Measurements from ENCODE around the gene MXD4. TPM values are rescaled to one million over a fixed set of nuclear protein-coding genes. Genes with fewer than 3 reads are reported as not detected.

MXD4 gene
- total and polyA plus RNA-seq, 9 of the 15 experiments (the other 6 are each of a cell fraction or from before 2014, with no cell fraction given), result 0.06 to 13.5 (median 5.9) TPM

GRCh38 chr4:2296631-2297601 lies 35.0 kb upstream of the MXD4 start:
- BruUV-seq (replicated peaks), result no TSS peak
- Histone ChIP-seq H4K20me1 (replicated peaks; ENCODE audit: control insufficient read depth, insufficient read depth, low read length) (no peaks in the 10 kb centered on the region), H3K27ac (ENCODE audit: extremely low read depth, low read depth, low read length) (no peak overlapping the region), H2AFZ (ENCODE audit: low read depth, low read length) (no peak overlapping the region), H3K79me2 (ENCODE audit: control insufficient read depth, insufficient read depth, low read length) (no peaks in the 10 kb centered on the region), H3K4me2 (ENCODE audit: insufficient read depth, low read length) (no peak overlapping the region), H3K9me3 (replicated peaks; ENCODE audit: control insufficient read depth, insufficient read depth, low read depth, low read length) (no peaks in the 10 kb centered on the region), H3K4me1 (replicated peaks in 1 of 2; ENCODE audit: control insufficient read depth in 2 of 2, insufficient read depth in 2 of 2, low read length in 2 of 2) (peaks cover 0 to 44% of the 10 kb centered on the region in 2 experiments; a peak in 3 of 5 replicates), H3K4me3 (no peak overlapping the region), H3K36me3 (ENCODE audit: control insufficient read depth, insufficient read depth, low read length) (peaks cover 4% of the 10 kb centered on the region; the same call in 1 of the 3 replicates), H3K9me1 (ENCODE audit: control insufficient read depth, insufficient read depth, low read length) (no peaks in the 10 kb centered on the region), H3K27me3 (ENCODE audit: control insufficient read depth in 2 of 2, insufficient read depth in 2 of 2, low read length in 2 of 2) (no peaks in the 10 kb centered on the region), H3K9ac (ENCODE audit: insufficient read depth in 1 of 2, low read depth in 2 of 2, low read length in 2 of 2) (peak overlapping the region in 1 of 2 experiments; percentile 35; a peak in 2 of 4 replicates)
- intact Hi-C loops (cut with micrococcal nuclease), result no loop called here
- 78% methylated on average over 22 of the region's 37 CpGs for WGBS (ENCODE audit: insufficient coverage, low coverage, missing lambda C conversion rate)
- no peak for ATAC-seq
- in situ Hi-C loops (cut with MboI), result no loop called here
- no peak for DNase-seq (ENCODE audit: extremely low read depth in 1 of 4, low spot score in 3 of 4)
- POLR2A ChIA-PET, result interaction anchor here (0.6 kb wide), 1 partner anchor 137 kb away, joined by 3 read pairs; no protein-coding TSS in a partner anchor
- CTCF ChIA-PET (ENCODE audit: low intra/inter-chr PET ratio), result no interaction called here
- FAIRE-seq, result no peak
- TF ChIP-seq GTF2E2 (tag; IDR thresholded peaks at IDR 0.05) (no peak), KLF10 (CRISPR knock-in tag; IDR thresholded peaks at IDR 0.05) (no peak), EWSR1 (IDR thresholded peaks at IDR 0.05; ENCODE audit: borderline replicate concordance, low read depth, partially characterized antibody) (no peak), ZNF212 (CRISPR knock-in tag; IDR thresholded peaks at IDR 0.05) (no peak), CCNT2 (IDR thresholded peaks at IDR 0.05; ENCODE audit: borderline replicate concordance, extremely low read depth, insufficient read length, low read depth, low read length) (no peak), NCOA1 (IDR thresholded peaks at IDR 0.05; ENCODE audit: low read depth) (no peak), CREBBP (IDR thresholded peaks at IDR 0.05; ENCODE audit: low read depth, low read length) (no peak), E2F1 (CRISPR knock-in tag; IDR thresholded peaks at IDR 0.05) (no peak), WHSC1 (IDR thresholded peaks at IDR 0.05; ENCODE audit: low read length) (no peak), ZBTB7A (IDR thresholded peaks at IDR 0.05; ENCODE audit: borderline replicate concordance, control insufficient read depth, low read depth, low read length) (no peak), ZNF445 (CRISPR knock-in tag; IDR thresholded peaks at IDR 0.05; ENCODE audit: low read depth) (no peak), NFYB (IDR thresholded peaks at IDR 0.05; ENCODE audit: extremely low read depth, insufficient read length) (no peak), E2F3 (CRISPR knock-in tag; IDR thresholded peaks at IDR 0.05) (no peak), RREB1 (CRISPR knock-in tag; IDR thresholded peaks at IDR 0.05) (no peak)

All from K562 (cell line).